Erythroblast (primary cell): ENCODE data around the gene ERO1A.

Experiments
- DNase-seq, 2 experiments: peaks; one replicate each; lab custom pipeline; 2025; lab: John Stamatoyannopoulos, UW
- GATA1 ChIP-seq: IDR thresholded peaks from 2 replicates; pipeline ENCODE4 v1.6.1; 2011; ENCODE audit warnings: low read depth, mild to moderate bottlenecking, control low read depth, low read length, moderate library complexity
- POLR2A ChIP-seq: IDR thresholded peaks from 2 replicates; pipeline ENCODE4 v1.6.1; 2011; ENCODE audit warnings: mild to moderate bottlenecking, low read length

Gene ERO1A

DNA sequence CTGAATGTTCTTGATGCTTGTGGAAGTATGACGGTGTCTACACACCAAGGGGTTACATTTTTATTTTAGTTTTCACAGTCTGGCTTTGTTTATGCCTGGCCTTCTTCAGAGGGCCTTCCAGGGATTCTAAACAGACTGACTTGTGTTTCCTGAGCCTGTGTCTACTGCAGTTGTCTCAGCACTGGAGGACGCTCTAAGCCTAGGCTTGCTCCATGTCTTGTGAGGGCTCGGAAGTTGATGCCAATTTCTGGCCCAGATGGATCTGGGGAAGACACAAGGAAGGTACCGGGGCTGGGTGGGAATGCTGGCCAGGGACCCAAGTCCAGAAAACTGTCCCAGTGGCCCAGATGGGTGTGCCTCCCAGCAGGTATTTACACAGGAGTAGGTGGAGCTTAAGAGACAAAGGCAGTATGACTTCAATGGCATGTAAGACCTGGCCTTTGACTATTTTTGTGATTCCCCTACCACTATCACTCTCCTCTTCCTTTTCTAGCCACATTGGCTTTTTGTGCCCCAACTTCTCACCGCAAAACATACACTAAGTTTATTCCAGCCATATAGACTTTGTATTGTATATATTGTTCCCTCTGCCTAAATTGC lies 85.8 kb downstream of the ERO1A start:
- TF ChIP-seq GATA1 = no peak
- no peak for TF ChIP-seq POLR2A
- DNase-seq = no peak

- DNase-seq = no peak
- TF ChIP-seq GATA1 = no peak
- TF ChIP-seq POLR2A = no peak
These were observed 88.3 kb downstream of the ERO1A start for GRCh38 chr14:52607061-52607460.

- DNase-seq = no peak
- no peak for TF ChIP-seq GATA1
- TF ChIP-seq POLR2A = no peak
These were observed 93.2 kb downstream of the ERO1A start for GRCh38 chr14:52602131-52602530.

GRCh38 chr14:52599974-52600373 lies 95.4 kb downstream of the ERO1A start:
- no peak for DNase-seq
- no peak for TF ChIP-seq GATA1
- TF ChIP-seq POLR2A = no peak

DNA sequence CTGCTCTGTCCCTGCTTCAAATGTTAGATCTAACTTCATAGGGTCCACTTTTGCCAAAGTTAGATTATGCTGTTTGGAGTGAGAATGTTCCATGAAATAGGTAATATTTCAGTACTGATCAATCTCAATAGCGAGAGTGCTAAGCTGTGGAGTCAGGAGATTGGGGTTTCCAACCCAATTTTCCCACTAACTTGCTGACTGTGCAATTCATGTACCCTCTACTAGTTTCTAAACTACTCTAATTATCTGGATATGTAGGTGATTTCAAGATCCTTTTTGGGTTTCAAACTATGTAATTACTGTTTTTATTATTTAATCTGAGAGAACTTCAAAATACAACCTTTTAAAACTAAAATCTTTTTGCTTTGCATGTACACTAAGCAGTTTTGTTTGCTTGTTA lies 96.8 kb downstream of the ERO1A start:
- no peak for TF ChIP-seq GATA1
- no peak for TF ChIP-seq POLR2A
- no peak for DNase-seq

DNA sequence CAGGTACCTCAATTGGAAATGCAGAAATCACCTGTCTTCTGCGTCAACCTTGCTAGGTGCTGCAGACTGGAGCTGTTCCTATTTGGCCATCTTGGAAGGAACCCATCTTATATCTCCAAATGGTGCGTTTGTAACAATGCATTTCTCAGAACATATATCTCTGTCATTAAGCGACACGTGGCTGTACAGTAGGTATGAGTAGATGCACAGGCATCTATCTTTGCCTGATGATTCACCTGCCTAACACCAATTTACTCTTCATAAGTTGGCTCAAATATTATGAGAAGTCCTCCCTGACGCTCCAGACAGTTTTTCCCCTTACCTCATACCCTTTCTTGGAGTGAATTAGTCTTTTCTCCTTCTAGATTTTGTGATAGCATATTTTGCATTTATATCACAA lies 98.5 kb downstream of the ERO1A start:
- DNase-seq = no peak
- TF ChIP-seq GATA1 (no peak), POLR2A (no peak)

DNA sequence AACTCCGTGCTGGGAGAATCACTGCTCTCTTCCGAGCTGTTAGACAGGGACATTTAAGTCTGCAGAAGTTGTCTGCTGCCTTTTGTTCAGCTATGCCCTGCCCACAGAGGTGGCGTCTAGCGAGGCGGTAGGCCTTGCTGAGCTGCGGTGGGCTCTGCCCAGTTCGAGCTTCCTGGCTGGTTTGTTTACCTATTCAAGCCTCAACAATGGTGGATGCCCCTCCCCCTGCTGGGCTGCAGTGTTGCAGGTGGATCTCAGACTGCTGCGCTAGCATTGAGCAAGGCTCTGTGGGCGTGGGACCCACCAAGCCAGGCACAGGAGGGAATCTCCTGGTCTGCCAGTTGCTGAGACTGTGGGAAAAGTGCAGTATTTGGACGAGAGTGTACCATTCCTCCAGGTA lies 99.0 kb downstream of the ERO1A start:
- DNase-seq = no peak
- TF ChIP-seq POLR2A = no peak

DNA sequence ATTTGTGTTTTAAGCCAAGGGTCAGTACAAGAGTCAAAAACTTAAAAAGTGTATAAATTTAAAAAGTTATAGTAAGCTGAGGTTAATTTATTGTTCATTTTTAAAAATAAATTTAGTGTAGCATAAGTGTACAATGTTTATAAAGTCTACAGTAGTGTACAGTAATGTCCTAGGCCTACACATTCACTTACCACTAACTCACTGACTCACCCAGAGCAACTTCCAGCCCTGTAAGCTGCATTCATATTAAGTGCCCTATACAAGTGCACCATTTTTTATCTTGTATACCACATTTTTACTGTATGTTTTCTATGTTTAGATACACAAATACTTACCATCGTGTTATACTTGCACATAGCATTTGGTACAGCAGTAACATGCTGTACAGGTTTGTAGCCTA lies 105.0 kb downstream of the ERO1A start:
- TF ChIP-seq POLR2A (no peak), GATA1 (no peak)
- DNase-seq = no peak
